Measurements from ENCODE around the gene RPSA.
"Not testable (repeated sequence)": the region's sequence is repeated elsewhere in the genome, so short reads cannot be mapped to it uniquely, and the experiment has no call there.

Gene RPSA

GRCh38 chr3:39448506-39449233 lies 42.1 kb downstream of the RPSA start:
- no peak for DNase-seq
- Mint-ChIP-seq H3K4me3 (no peak overlapping the region), H3K36me3 (ENCODE audit: low read depth) (no peaks in the 10 kb centered on the region), H3K27ac (no peak overlapping the region), H3K4me1 (ENCODE audit: low read depth) (peaks cover 1% of the 10 kb centered on the region), H3K27me3 (peaks cover 2% of the 10 kb centered on the region), H3K9me3 (no peaks in the 10 kb centered on the region)

GRCh38 chr3:39449796-39450195 lies 43.3 kb downstream of the RPSA start:
- no peak for DNase-seq
- H3K4me3 Mint-ChIP-seq: no peak overlapping the region
- H3K36me3 Mint-ChIP-seq (ENCODE audit: low read depth): no peaks in the 10 kb centered on the region
- peaks cover 1% of the 10 kb centered on the region for H3K4me1 Mint-ChIP-seq (ENCODE audit: low read depth)
- H3K27me3 Mint-ChIP-seq: peaks cover 9% of the 10 kb centered on the region
- no peak overlapping the region for H3K27ac Mint-ChIP-seq
- no peaks in the 10 kb centered on the region for H3K9me3 Mint-ChIP-seq

DNA sequence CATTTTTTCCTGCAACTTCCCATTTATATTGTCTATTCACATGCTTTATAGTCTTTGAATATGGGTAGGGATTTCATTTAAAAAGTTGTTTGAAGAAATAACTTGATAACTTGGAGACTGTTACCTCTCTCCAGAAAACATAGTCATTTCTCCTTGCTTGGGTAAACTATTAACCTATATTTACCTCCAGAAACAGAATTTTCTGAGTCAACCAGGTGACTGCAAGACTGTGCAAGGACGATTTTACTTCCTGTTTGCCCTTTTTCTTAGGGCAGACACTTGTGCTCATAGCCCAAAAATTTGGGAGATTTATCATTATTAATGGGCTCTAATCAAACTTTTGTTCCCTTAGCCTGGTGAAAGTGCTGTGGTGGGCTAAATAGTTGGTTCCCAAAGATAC lies 46.6 kb downstream of the RPSA start:
- Mint-ChIP-seq H3K27me3 (peaks cover 18% of the 10 kb centered on the region), H3K27ac (no peak overlapping the region), H3K4me3 (no peak overlapping the region), H3K9me3 (no peaks in the 10 kb centered on the region), H3K36me3 (ENCODE audit: low read depth) (no peaks in the 10 kb centered on the region), H3K4me1 (ENCODE audit: low read depth) (no peaks in the 10 kb centered on the region)
- no peak for DNase-seq

GRCh38 chr3:39453872-39454271 lies 47.4 kb downstream of the RPSA start:
- not testable (repeated sequence) for H3K4me3 Mint-ChIP-seq; H3K27ac Mint-ChIP-seq; DNase-seq; H3K36me3 Mint-ChIP-seq (ENCODE audit: low read depth); H3K9me3 Mint-ChIP-seq; H3K4me1 Mint-ChIP-seq (ENCODE audit: low read depth)
- peaks cover 18% of the 10 kb centered on the region for H3K27me3 Mint-ChIP-seq

GRCh38 chr3:39454591-39455217 lies 48.2 kb downstream of the RPSA start:
- DNase-seq: no peak
- Mint-ChIP-seq H3K4me3 (no peak overlapping the region), H3K27me3 (peaks cover 21% of the 10 kb centered on the region), H3K4me1 (ENCODE audit: low read depth) (no peaks in the 10 kb centered on the region), H3K36me3 (ENCODE audit: low read depth) (no peaks in the 10 kb centered on the region), H3K27ac (no peak overlapping the region), H3K9me3 (no peaks in the 10 kb centered on the region)

DNA sequence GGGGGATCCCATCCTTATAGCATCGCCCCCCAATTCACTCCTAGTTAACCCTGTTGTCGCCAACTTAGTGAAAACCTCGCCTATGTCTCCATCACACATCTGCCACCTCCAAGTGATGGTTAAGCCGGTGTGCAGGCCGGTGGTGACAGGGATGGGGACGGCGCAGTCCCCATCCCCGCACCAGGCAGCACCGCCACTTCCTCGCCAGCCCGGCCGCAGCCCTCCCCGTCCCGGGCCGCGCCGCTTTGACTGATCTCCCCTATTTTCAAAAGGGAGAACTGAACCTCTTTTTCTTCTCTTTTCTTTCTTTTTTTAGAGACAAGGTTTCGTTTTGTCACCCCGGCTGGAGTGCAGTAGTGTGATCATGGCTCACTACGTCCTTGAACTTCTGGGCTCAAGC lies 49.6 kb downstream of the RPSA start:
- Mint-ChIP-seq H3K4me1 (ENCODE audit: low read depth) (no peaks in the 10 kb centered on the region), H3K9me3 (no peaks in the 10 kb centered on the region), H3K36me3 (ENCODE audit: low read depth) (no peaks in the 10 kb centered on the region), H3K27ac (no peak overlapping the region), H3K4me3 (no peak overlapping the region), H3K27me3 (peaks cover 24% of the 10 kb centered on the region)
- DNase-seq: no peak

DNA sequence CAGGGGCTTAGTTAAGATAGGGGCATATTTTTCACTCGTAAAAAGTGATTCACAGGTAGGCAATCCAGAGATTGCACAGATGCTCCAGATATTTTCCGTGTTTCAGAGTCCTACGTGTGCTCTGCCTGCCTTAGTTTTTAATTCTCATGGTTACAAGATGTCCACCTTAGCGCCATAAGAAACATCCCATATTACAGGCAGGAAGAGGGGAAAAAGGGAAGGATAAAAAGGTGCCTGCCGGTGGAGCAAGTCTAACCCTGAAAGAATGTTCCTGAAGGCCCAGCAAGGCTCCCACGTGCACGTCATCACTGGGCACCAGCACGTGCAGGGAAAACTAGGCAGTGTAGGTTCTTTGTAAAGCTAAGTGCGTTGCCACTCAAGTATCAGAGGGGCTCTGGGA lies 50.8 kb downstream of the RPSA start:
- DNase-seq: no peak
- Mint-ChIP-seq H3K36me3 (ENCODE audit: low read depth) (no peaks in the 10 kb centered on the region), H3K27ac (no peak overlapping the region), H3K9me3 (no peaks in the 10 kb centered on the region), H3K4me1 (ENCODE audit: low read depth) (no peaks in the 10 kb centered on the region), H3K4me3 (no peak overlapping the region), H3K27me3 (peaks cover 24% of the 10 kb centered on the region)

GRCh38 chr3:39458579-39458978 lies 52.1 kb downstream of the RPSA start:
- not testable (repeated sequence) for H3K4me3 Mint-ChIP-seq; H3K27ac Mint-ChIP-seq; H3K9me3 Mint-ChIP-seq; H3K36me3 Mint-ChIP-seq (ENCODE audit: low read depth); H3K4me1 Mint-ChIP-seq (ENCODE audit: low read depth); DNase-seq
- peaks cover 21% of the 10 kb centered on the region for H3K27me3 Mint-ChIP-seq

DNA sequence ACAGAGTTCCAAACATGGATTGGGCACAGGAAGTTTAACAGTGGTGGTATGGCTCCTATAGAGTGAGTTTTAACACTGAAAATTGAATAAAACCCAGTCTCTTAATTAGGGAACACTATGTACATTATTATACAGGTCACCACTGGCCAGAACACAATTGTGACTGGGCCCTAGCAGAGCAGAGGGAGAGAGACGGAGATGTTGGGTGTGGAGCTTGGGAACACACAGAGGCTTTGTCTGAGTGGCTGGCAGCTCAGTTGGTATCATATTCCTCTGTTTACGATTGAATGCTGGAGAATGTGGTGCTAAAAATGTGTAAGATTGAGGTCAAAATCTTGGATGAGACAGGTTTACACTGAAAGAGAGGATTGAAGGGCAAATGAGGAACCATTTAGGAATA lies 54.2 kb downstream of the RPSA start:
- Mint-ChIP-seq H3K4me3 (no peak overlapping the region), H3K4me1 (ENCODE audit: low read depth) (no peaks in the 10 kb centered on the region), H3K27me3 (peaks cover 14% of the 10 kb centered on the region), H3K27ac (no peak overlapping the region), H3K9me3 (no peaks in the 10 kb centered on the region), H3K36me3 (ENCODE audit: low read depth) (no peaks in the 10 kb centered on the region)
- DNase-seq: no peak
